Measurements from ENCODE around the gene CSGALNACT2.

Gene CSGALNACT2

GRCh38 chr10:43199088-43199683 lies 60.9 kb downstream of the CSGALNACT2 start:
- ChIA-PET CTCF (no interaction called here), POLR2A (ENCODE audit: low non-redundant PET) (no interaction called here)
- no peak for DNase-seq (ENCODE audit: low spot score)
- no peak for TF ChIP-seq CTCF (conservative IDR thresholded peaks at IDR 0.05; ENCODE audit: low read depth)
- no peak overlapping the region for H3K27ac ChIP-seq

DNA sequence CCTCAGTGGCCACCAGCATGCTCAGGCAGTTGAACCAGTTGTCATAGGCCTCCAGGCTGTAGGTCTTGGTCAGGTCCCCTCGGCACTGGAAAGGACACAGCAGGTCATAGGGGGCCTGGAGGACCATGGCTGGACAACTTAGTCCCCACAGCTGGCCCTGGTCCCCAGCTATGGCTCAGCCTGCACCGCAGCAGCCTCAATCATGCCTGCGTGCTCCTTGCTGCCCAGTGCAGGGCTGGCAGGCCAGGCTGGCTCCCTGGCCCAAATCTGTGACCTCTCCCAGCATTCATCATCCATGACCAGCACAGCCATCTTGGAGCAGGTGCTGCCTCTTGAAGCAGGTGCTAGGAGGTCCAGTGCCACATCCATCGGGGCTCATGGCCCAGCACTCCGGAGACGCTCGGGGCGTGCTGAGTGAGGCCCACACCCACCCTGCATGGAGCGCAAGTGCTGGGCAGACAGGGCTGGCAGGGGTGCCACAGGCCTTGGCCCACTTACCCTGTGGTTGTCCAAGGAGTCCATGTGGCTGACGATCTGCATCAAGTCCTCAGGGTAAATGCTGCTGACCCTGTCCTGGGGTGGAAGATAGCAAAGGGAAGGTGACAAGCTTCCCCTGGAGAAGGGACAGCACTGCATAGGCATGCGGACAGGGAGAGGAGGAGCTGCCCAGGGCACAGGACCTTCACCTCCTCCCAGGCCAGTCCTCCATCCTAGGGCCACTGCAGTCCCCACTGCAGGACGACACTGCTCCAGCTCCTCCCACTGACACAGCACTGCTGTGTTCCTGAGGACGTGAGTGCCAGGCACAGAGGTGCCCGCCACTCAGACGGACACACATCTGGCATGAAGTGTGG lies 61.7 kb downstream of the CSGALNACT2 start:
- ChIA-PET POLR2A (ENCODE audit: low non-redundant PET) (no interaction called here), CTCF (interaction anchor here (0.7 kb wide), 1 partner anchor 36 kb away, joined by 3 read pairs; no protein-coding TSS in a partner anchor)
- H3K27ac ChIP-seq: no peak overlapping the region
- TF ChIP-seq CTCF (conservative IDR thresholded peaks at IDR 0.05; ENCODE audit: low read depth): no peak
- no peak for DNase-seq (ENCODE audit: low spot score)

DNA sequence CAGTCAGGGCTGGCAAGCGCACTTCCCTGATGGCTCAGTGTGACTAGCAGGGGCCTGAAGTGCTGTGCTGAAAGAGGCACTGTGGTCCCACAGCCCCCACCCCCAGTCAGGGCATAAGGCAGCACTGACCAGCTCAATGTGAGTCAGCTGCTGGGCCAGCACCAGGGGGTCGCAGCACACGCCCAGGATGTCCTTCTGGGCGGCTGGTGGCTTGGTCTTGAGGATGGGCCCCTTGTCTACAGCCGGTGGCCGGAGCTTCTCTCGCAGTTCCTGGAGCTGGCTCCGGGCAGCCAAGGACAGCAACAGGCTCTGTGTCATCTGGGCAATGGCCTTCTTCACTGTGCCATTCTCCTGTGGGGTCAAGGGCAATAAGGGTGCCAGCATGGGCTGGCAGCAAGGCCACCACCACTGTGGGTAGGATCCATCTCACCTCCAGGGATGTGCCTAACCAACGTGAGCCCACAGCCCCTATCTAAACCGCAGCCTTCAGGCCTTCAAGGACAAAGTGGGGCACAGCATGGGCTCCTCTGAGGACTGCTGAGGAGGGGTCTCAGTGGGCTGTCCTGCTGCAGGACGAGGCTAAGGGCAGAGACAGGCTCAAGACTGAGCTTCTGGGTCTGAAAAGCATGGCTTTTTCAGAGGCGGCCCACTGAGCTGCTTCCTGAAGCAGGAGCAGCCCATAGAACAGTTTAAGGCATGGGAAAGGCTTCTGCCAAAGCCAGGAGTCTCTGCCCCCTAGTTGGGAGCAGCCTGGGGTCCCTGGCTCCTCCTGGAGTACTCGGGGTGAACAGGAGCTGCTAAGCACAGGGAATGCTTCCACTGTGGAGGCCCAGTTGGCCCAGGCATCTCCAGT lies 62.5 kb downstream of the CSGALNACT2 start:
- ChIA-PET POLR2A (ENCODE audit: low non-redundant PET) (no interaction called here), CTCF (interaction anchor here (0.7 kb wide), 1 partner anchor 35 kb away, joined by 3 read pairs; no protein-coding TSS in a partner anchor)
- DNase-seq (ENCODE audit: low spot score): no peak
- TF ChIP-seq CTCF (conservative IDR thresholded peaks at IDR 0.05; ENCODE audit: low read depth): no peak
- H3K27ac ChIP-seq: no peak overlapping the region

DNA sequence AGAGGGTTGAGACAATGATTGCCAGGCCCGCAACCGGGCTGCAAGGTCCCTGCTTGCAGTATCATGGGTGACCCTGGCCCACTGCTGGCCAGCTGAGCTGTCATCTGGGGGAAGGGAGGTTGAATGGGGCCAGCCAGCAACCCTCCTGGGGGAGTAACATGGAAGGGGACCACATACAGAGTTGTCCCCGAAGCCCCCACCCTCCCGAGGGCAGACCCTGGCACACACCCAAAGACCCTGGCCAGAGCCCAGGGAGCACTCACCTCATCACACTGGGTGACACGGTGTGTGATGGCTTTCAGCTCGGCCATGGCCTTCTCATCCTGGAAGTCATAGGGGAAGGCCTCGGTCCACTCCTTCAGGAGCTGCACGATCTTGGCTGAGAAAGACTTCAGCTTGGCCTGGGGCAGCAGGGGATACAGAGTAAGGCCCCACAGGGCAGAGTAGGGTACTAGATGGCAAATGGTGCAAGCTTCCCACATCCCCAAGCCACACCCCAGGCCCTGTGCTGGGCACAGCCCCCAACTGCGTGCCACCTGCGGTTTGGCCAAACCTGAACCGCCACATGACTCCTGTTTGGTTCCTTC lies 63.4 kb downstream of the CSGALNACT2 start:
- no peak overlapping the region for H3K27ac ChIP-seq
- TF ChIP-seq CTCF (conservative IDR thresholded peaks at IDR 0.05; ENCODE audit: low read depth): no peak
- ChIA-PET POLR2A (ENCODE audit: low non-redundant PET) (no interaction called here), CTCF (interaction anchor here (0.6 to 1.2 kb wide), 6 partner anchors 7 to 381 kb away, joined by 3 to 10 read pairs (median 3); no protein-coding TSS in a partner anchor)
- DNase-seq (ENCODE audit: low spot score): no peak

- DNase-seq (ENCODE audit: low spot score): no peak
- no peak overlapping the region for H3K27ac ChIP-seq
- ChIA-PET POLR2A (ENCODE audit: low non-redundant PET) (no interaction called here), CTCF (interaction anchor here (0.6 to 1.2 kb wide), 6 partner anchors 8 to 382 kb away, joined by 3 to 10 read pairs (median 3); no protein-coding TSS in a partner anchor)
- peak; percentile 17; the same call in 1 of the 2 replicates for TF ChIP-seq CTCF (conservative IDR thresholded peaks at IDR 0.05; ENCODE audit: low read depth)
Measured at GRCh38 chr10:43202224-43202656, 64.0 kb downstream of the CSGALNACT2 start.
